A549 (cell line): ENCODE data around the gene CNTN4. TPM values are rescaled to one million over a fixed set of nuclear protein-coding genes. Genes with fewer than 3 reads are reported as not detected.

Experiments
- ATAC-seq, 2 experiments: fragments of 200-7000 bp in 1 of 2; fragments of >200 bp in 1 of 2; cut with Nextera tagmentation in 1 of 2; cut with Tn5 transposase in 1 of 2; 3 replicates each; pipeline versions ENCODE4 v1.8.0 to v1.9.1; 2018 to 2020; ENCODE audit warnings: mild to moderate bottlenecking in 1 of 2, moderate library complexity in 1 of 2
- CTCF ChIA-PET: fragments of 300-600 bp; sonication (Branson Sonifier 250); formaldehyde crosslinking; extraction: SDS; loops from one replicate; lab custom pipeline; 2021; ENCODE audit warnings: antibody characterized with exemption, inconsistent platforms; lab: Yijun Ruan, JAX
- POLR2A ChIA-PET: fragments of 350-600 bp; formaldehyde crosslinking; extraction: SDS; loops from one replicate; lab custom pipeline; 2021; ENCODE audit warnings: antibody characterized with exemption, inconsistent platforms; lab: Yijun Ruan, JAX
- DNase-seq, 2 experiments: peaks; one replicate each; pipeline versions ENCODE4 v3.0.0 to v3.0.0-alpha.2; 2011 to 2016; ENCODE audit warnings: low read depth in 1 of 2, low spot score in 1 of 2
- FAIRE-seq: peaks from 2 replicates; lab custom pipeline; 2011; peaks lifted over from hg19 to GRCh38; lab: Jason Lieb, UNC
- H3K27ac ChIP-seq, 2 experiments: fragments of >200 bp; sonication (Bioruptor Twin); formaldehyde crosslinking; 3 replicates each; pipeline ENCODE4 v1.5.1; 2016 to 2017
- H3K4me1 ChIP-seq: fragments of >200 bp; sonication (Bioruptor Twin); formaldehyde crosslinking; 3 replicates; pipeline ENCODE4 v1.6.1; 2016
- H3K4me2 ChIP-seq: fragments of >200 bp; sonication (Bioruptor Twin); formaldehyde crosslinking; 3 replicates; pipeline ENCODE4 v1.6.1; 2016
- H3K4me3 ChIP-seq: fragments of >200 bp; sonication (Bioruptor Twin); formaldehyde crosslinking; 3 replicates; pipeline ENCODE4 v1.5.1; 2016
- H3K9me3 ChIP-seq: fragments of >200 bp; sonication (Bioruptor Twin); formaldehyde crosslinking; 3 replicates; pipeline ENCODE4 v1.6.1; 2016
- CHD4 ChIP-seq: fragments of 200-600 bp; sonication (generic); IDR thresholded peaks from 2 replicates; pipeline ENCODE4 v1.6.1; 2016; ENCODE audit warnings: antibody characterized with exemption, mild to moderate bottlenecking, borderline replicate concordance
- FOSB ChIP-seq: fragments of 250-450 bp; sonication (Bioruptor Pico); IDR thresholded peaks from 2 replicates; pipeline ENCODE4 v1.5.0; 2020; ENCODE audit warnings: mild to moderate bottlenecking, moderate library complexity
- FOSL2 ChIP-seq, 2 experiments: fragments of 450-650 bp in 1 of 2; fragments of >200 bp in 1 of 2; sonication (Bioruptor Twin) in 1 of 2; formaldehyde crosslinking; IDR thresholded peaks; 2 replicates each; pipeline versions ENCODE4 v1.5.0 to v1.6.1; 2016 to 2020; ENCODE audit warnings: mild to moderate bottlenecking in 1 of 2, moderate library complexity in 1 of 2
- GATA3 ChIP-seq: IDR thresholded peaks from 2 replicates; pipeline ENCODE4 v1.6.1; 2012; ENCODE audit warnings: borderline replicate concordance
- HDAC2 ChIP-seq: fragments of 200-600 bp; sonication (generic); IDR thresholded peaks from 2 replicates; pipeline ENCODE4 v1.6.1; 2016
- HOXA7 ChIP-seq: fragments of 250-450 bp; sonication (Bioruptor Pico); IDR thresholded peaks from 2 replicates; pipeline ENCODE4 v1.5.0; 2020; ENCODE audit warnings: mild to moderate bottlenecking, moderate library complexity
- HOXB5 ChIP-seq: fragments of 250-450 bp; sonication (Bioruptor Pico); IDR thresholded peaks from 2 replicates; pipeline ENCODE4 v1.5.0; 2020; ENCODE audit warnings: mild to moderate bottlenecking, moderate library complexity
- JUN ChIP-seq, 2 experiments: fragments of >200 bp; sonication (Bioruptor Twin); formaldehyde crosslinking; IDR thresholded peaks; 2 replicates in 1 of 2; 3 replicates in 1 of 2; pipeline ENCODE4 v1.6.1; 2016 to 2017
- JUNB ChIP-seq: fragments of >200 bp; sonication (Bioruptor Twin); formaldehyde crosslinking; IDR thresholded peaks from 2 replicates; pipeline ENCODE4 v1.6.1; 2016
- KDM1A ChIP-seq: fragments of 200-600 bp; sonication (generic); IDR thresholded peaks from 2 replicates; pipeline ENCODE4 v1.6.1; 2016; ENCODE audit warnings: low read depth, mild to moderate bottlenecking
- MAFK ChIP-seq: fragments of 450-650 bp; IDR thresholded peaks from 2 replicates; pipeline ENCODE4 v1.6.1; 2014; ENCODE audit not compliant: partially characterized antibody
- NFE2L2 ChIP-seq: fragments of 150-350 bp; conservative IDR thresholded peaks from 2 replicates; pipeline ENCODE4 v1.6.1; 2014; ENCODE audit warnings: low read length
- NPAS2 ChIP-seq: fragments of 250-450 bp; sonication (Bioruptor Pico); IDR thresholded peaks from 2 replicates; pipeline ENCODE4 v1.8.0; 2022; ENCODE audit warnings: mild to moderate bottlenecking, moderate library complexity, borderline replicate concordance
- POLR2A ChIP-seq: IDR thresholded peaks from 2 replicates; pipeline ENCODE4 v1.6.1; 2012; ENCODE audit warnings: mild to moderate bottlenecking, low read length
- POLR2AphosphoS2 ChIP-seq: conservative IDR thresholded peaks from 2 replicates; pipeline ENCODE4 v1.6.1; 2012; ENCODE audit warnings: low read length, improper control_type of control experiment, inconsistent platforms
- RARB ChIP-seq: fragments of 250-450 bp; sonication (Bioruptor Pico); IDR thresholded peaks from 2 replicates; pipeline ENCODE4 v1.8.0; 2021; ENCODE audit warnings: mild to moderate bottlenecking, moderate library complexity
- RFX5 ChIP-seq: fragments of 450-650 bp; IDR thresholded peaks from 2 replicates; pipeline ENCODE4 v1.7.1; 2014; ENCODE audit warnings: antibody characterized with exemption, mild to moderate bottlenecking, moderate library complexity
- SREBF2 ChIP-seq: fragments of 450-650 bp; IDR thresholded peaks from 2 replicates; pipeline ENCODE4 v1.6.1; 2014; ENCODE audit warnings: mild to moderate bottlenecking, moderate library complexity
- TP53 ChIP-seq: fragments of 250-450 bp; sonication (Bioruptor Pico); IDR thresholded peaks from 2 replicates; pipeline ENCODE4 v1.5.0; 2021; ENCODE audit warnings: mild to moderate bottlenecking, moderate library complexity
- ZNF302 ChIP-seq: fragments of 250-450 bp; sonication (Bioruptor Pico); IDR thresholded peaks from 2 replicates; pipeline ENCODE4 v1.9.0; 2021; ENCODE audit warnings: inconsistent platforms, mild to moderate bottlenecking, moderate library complexity
- ZSCAN20 ChIP-seq: fragments of 250-450 bp; sonication (Bioruptor Pico); IDR thresholded peaks from 2 replicates; pipeline ENCODE4 v1.8.0; 2022; ENCODE audit warnings: mild to moderate bottlenecking, moderate library complexity
- WGBS: methylation state at CpG from one replicate; pipeline ENCODE4 v1.1.6; 2017; ENCODE audit errors: missing lambda C conversion rate; 5-methylcytosine and 5-hydroxymethylcytosine counted together
- polyA plus RNA-seq, 4 experiments: library from polyadenylated mRNA; depleted of rRNA in 3 of 4; stranded (reverse); fragments of >200 nt; fragmentation: RNase III in 1 of 4; extraction: RNeasy Plus Mini Kit Qiagen cat#74134 plus additional on column Dnase treatment in 1 of 4; gene quantifications; 2 replicates in 3 of 4; 3 replicates in 1 of 4; pipeline ENCODE4 v1.2.3, GENCODE V29; 2011 to 2017
- TF ChIP-seq, protein P1 (sequence below): fragments of 250-450 bp; sonication (Bioruptor Pico); IDR thresholded peaks from 2 replicates; pipeline ENCODE4 v1.5.0; 2020; ENCODE audit warnings: low read depth, mild to moderate bottlenecking, moderate library complexity
- TF ChIP-seq, protein P2 (sequence below): fragments of 450-650 bp; IDR thresholded peaks from 2 replicates; pipeline ENCODE4 v1.6.1; 2014; ENCODE audit warnings: antibody characterized with exemption
- TF ChIP-seq, protein P3 (sequence below): fragments of >200 bp; sonication (Bioruptor Twin); formaldehyde crosslinking; IDR thresholded peaks from 3 replicates; pipeline ENCODE4 v1.5.1; 2016
- TF ChIP-seq, protein P4 (sequence below): fragments of 250-450 bp; sonication (Bioruptor Pico); IDR thresholded peaks from 2 replicates; pipeline ENCODE4 v1.5.0; 2021; ENCODE audit warnings: mild to moderate bottlenecking, moderate library complexity, borderline replicate concordance
- TF ChIP-seq, protein P5 (sequence below): IDR thresholded peaks from 2 replicates; pipeline ENCODE4 v1.6.1; 2012; ENCODE audit warnings: low read depth, borderline replicate concordance

The CNTN4 gene
- polyA plus RNA-seq, 2 of the 4 experiments (the other 2 are of a cell fraction), result 0.03 TPM; not detected in 1

DNA sequence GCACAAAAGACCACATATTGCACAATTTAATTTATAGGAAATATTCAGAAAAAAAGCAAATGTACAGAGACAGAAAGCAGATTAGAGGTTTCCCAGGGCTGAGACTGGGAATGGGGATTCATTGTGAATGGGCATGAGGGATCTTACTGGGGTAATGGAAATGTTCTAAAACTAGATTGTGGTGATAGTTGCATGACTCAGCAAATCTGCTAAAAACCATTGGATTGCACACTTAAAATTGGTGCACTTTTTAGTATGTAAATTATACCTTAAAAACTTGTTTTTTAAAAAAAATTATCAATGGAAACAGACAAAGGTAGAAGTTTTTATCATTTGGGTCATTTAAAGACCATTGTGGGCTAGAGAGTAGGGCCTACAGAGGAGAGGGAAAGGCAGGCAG is 780.9 kb downstream of the CNTN4 start:
- POLR2A ChIA-PET, result no interaction called here
- ATAC-seq, result no peak
- TF ChIP-seq JUN (IDR thresholded peaks at IDR 0.05) (no peak), FOSL2 (IDR thresholded peaks at IDR 0.05) (no peak), FOSL2 (CRISPR knock-in tag; IDR thresholded peaks at IDR 0.05) (no peak), KDM1A (no peak), HOXB5 (no peak), RARB (CRISPR knock-in tag) (no peak), CHD4 (no peak), RFX5 (no peak), MAFK (peak; percentile 84), NFE2L2 (peak; percentile 89), POLR2AphosphoS2 (no peak)
- TF ChIP-seq, protein P1, sequence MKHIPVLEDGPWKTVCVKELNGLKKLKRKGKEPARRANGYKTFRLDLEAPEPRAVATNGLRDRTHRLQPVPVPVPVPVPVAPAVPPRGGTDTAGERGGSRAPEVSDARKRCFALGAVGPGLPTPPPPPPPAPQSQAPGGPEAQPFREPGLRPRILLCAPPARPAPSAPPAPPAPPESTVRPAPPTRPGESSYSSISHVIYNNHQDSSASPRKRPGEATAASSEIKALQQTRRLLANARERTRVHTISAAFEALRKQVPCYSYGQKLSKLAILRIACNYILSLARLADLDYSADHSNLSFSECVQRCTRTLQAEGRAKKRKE, result no peak
- TF ChIP-seq, protein P2, sequence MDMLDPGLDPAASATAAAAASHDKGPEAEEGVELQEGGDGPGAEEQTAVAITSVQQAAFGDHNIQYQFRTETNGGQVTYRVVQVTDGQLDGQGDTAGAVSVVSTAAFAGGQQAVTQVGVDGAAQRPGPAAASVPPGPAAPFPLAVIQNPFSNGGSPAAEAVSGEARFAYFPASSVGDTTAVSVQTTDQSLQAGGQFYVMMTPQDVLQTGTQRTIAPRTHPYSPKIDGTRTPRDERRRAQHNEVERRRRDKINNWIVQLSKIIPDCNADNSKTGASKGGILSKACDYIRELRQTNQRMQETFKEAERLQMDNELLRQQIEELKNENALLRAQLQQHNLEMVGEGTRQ, result no peak
- TF ChIP-seq, all 56 proteins: peak for 2
- Histone ChIP-seq H3K4me3 (no peak overlapping the region), H3K9me3 (no peaks in the 10 kb centered on the region), H3K4me2 (no peak overlapping the region), H3K27ac (no peak overlapping the region), H3K4me1 (no peaks in the 10 kb centered on the region)
- FAIRE-seq (no peak), DNase-seq (no peak)
- CTCF ChIA-PET, result no interaction called here

DNA sequence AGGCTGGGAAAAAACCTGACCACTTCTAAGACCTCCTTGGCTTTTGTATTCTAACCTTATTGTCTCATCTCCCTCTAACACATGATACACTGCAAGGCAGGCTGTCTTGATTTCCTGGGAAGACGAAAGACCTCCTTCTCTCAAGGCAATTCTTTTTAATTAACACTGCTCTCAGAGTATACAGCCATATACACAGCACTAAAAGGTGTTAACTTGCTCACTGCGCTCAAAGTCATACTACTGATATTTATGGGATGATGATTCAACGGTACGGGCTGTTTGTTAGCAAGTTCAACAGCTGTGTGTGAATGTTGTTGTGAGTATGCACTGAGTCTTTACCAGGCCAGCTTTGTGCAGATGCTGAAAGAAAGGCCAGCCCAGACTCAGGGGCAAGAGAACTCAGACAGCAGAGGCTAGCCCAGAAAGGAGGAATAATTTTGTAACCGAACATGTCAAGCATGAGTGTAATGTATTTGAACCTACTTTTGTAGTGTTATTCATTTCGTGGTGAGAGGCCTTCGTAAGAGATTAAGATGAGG is 781.6 kb downstream of the CNTN4 start:
- POLR2A ChIA-PET, result no interaction called here
- DNase-seq, result no peak
- no peak for TF ChIP-seq CHD4
- TF ChIP-seq, all 56 proteins: peak for 0
- H3K9me3 ChIP-seq, result no peaks in the 10 kb centered on the region
- CTCF ChIA-PET, result no interaction called here
- H3K4me2 ChIP-seq, result no peak overlapping the region
- no peaks in the 10 kb centered on the region for H3K4me1 ChIP-seq
- FAIRE-seq (no peak), ATAC-seq (no peak)
- H3K27ac ChIP-seq, result no peak overlapping the region
- 51% methylated on average over 7 of the region's 7 CpGs for WGBS
- no peak overlapping the region for H3K4me3 ChIP-seq

DNA sequence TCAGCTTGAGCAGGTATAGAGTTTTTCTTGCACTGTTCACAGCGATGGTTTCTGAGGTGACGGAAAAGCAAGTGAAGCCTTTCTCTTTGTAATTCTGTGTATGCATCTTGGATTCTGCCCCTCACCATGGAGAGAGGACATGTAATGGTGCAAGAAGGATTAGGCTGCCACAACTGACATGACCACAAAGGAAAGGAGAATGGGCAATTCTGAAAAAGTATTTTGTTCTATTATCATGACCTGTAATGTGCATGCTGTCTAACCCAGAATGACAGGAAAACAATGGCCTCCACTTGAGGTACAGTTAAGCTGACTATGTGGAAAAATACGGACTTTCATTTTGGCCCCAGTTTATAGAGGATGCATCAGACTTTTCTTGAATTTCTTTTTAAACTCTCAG is 784.6 kb downstream of the CNTN4 start:
- Histone ChIP-seq H3K27ac (no peak overlapping the region), H3K4me3 (no peak overlapping the region), H3K9me3 (no peaks in the 10 kb centered on the region), H3K4me2 (no peak overlapping the region), H3K4me1 (no peaks in the 10 kb centered on the region)
- no peak for FAIRE-seq
- POLR2A ChIA-PET, result no interaction called here
- no peak for ATAC-seq
- no peak for DNase-seq
- TF ChIP-seq, protein P3, sequence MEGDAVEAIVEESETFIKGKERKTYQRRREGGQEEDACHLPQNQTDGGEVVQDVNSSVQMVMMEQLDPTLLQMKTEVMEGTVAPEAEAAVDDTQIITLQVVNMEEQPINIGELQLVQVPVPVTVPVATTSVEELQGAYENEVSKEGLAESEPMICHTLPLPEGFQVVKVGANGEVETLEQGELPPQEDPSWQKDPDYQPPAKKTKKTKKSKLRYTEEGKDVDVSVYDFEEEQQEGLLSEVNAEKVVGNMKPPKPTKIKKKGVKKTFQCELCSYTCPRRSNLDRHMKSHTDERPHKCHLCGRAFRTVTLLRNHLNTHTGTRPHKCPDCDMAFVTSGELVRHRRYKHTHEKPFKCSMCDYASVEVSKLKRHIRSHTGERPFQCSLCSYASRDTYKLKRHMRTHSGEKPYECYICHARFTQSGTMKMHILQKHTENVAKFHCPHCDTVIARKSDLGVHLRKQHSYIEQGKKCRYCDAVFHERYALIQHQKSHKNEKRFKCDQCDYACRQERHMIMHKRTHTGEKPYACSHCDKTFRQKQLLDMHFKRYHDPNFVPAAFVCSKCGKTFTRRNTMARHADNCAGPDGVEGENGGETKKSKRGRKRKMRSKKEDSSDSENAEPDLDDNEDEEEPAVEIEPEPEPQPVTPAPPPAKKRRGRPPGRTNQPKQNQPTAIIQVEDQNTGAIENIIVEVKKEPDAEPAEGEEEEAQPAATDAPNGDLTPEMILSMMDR, result no peak
- TF ChIP-seq GATA3 (no peak), MAFK (no peak), POLR2A (no peak), NPAS2 (no peak), HDAC2 (no peak), RARB (CRISPR knock-in tag) (no peak), SREBF2 (no peak), POLR2AphosphoS2 (no peak), HOXA7 (CRISPR knock-in tag) (no peak), JUNB (no peak), FOSB (CRISPR knock-in tag) (no peak), TP53 (CRISPR knock-in tag) (no peak), ZSCAN20 (CRISPR knock-in tag) (no peak), ZNF302 (no peak)
- TF ChIP-seq, protein P4, sequence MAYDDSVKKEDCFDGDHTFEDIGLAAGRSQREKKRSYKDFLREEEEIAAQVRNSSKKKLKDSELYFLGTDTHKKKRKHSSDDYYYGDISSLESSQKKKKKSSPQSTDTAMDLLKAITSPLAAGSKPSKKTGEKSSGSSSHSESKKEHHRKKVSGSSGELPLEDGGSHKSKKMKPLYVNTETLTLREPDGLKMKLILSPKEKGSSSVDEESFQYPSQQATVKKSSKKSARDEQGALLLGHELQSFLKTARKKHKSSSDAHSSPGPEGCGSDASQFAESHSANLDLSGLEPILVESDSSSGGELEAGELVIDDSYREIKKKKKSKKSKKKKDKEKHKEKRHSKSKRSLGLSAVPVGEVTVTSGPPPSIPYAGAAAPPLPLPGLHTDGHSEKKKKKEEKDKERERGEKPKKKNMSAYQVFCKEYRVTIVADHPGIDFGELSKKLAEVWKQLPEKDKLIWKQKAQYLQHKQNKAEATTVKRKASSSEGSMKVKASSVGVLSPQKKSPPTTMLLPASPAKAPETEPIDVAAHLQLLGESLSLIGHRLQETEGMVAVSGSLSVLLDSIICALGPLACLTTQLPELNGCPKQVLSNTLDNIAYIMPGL, result no peak
- TF ChIP-seq, protein P5, sequence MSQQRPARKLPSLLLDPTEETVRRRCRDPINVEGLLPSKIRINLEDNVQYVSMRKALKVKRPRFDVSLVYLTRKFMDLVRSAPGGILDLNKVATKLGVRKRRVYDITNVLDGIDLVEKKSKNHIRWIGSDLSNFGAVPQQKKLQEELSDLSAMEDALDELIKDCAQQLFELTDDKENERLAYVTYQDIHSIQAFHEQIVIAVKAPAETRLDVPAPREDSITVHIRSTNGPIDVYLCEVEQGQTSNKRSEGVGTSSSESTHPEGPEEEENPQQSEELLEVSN, result no peak
- TF ChIP-seq, all 56 proteins: peak for 0
- WGBS, result 35% methylated on average over 3 of the region's 3 CpGs
- CTCF ChIA-PET, result no interaction called here
